Testis (tissue), 3 donors: ENCODE data around the gene ADK. TPM values are rescaled to one million over a fixed set of nuclear protein-coding genes. Genes with fewer than 3 reads are reported as not detected.

Experiments
- DNase-seq: peaks from one replicate; pipeline ENCODE4 v3.0.0-alpha.2; 2019
- H3K27ac ChIP-seq, 2 donors: fragments of 200-600 bp; sonication (generic); one replicate each; pipeline ENCODE4 v1.5.1; 2019
- H3K27me3 ChIP-seq: fragments of 200-600 bp; sonication (generic); one replicate; pipeline ENCODE4 v1.5.1; 2019
- H3K36me3 ChIP-seq: fragments of 200-600 bp; sonication (generic); one replicate; pipeline ENCODE4 v1.5.1; 2017; ENCODE audit warnings: low read depth; ENCODE audit errors: missing control alignments
- H3K4me1 ChIP-seq: fragments of 200-600 bp; sonication (generic); one replicate; pipeline ENCODE4 v1.5.1; 2019
- H3K4me3 ChIP-seq, 2 donors: fragments of 200-600 bp; sonication (generic); one replicate each; pipeline ENCODE4 v1.5.1; 2017 to 2019
- H3K9me3 ChIP-seq: fragments of 200-600 bp; sonication (generic); one replicate; pipeline ENCODE4 v1.5.1; 2017
- CTCF ChIP-seq, 3 experiments: fragments of 450-650 bp in 2 of 3; fragments of 200-600 bp in 1 of 3; sonication (generic) in 1 of 3; IDR thresholded peaks; one replicate each; pipeline ENCODE4 v1.5.1; 2016 to 2019; ENCODE audit warnings: antibody characterized with exemption in 3 of 3, mild to moderate bottlenecking in 2 of 3, moderate library complexity in 1 of 3
- POLR2A ChIP-seq: fragments of 450-650 bp; IDR thresholded peaks from one replicate; pipeline ENCODE4 v1.6.1; 2017; ENCODE audit warnings: antibody characterized with exemption, mild to moderate bottlenecking, moderate library complexity
- WGBS, 2 donors: methylation state at CpG; one replicate each; pipeline ENCODE4 v1.1.5; 2018; 5-methylcytosine and 5-hydroxymethylcytosine counted together
- intact Hi-C: fragments of 100-400 bp; cut with DNase I; formaldehyde crosslinking; loops from one replicate; pipeline ENCODE4 v1.15.1; 2023; ENCODE audit warnings: low total_unique reads
- polyA plus RNA-seq: library from polyadenylated mRNA; stranded (reverse); fragments of 350-450 nt; fragmentation: Illumina TruSeq; extraction: RNeasy Lipid Tissue Mini Kit (QIAGEN cat#74804); gene quantifications from one replicate; pipeline ENCODE4 v1.2.3, GENCODE V29; 2014; ENCODE audit warnings: low read depth, low replicate concordance; ENCODE audit not compliant: insufficient read depth
- total RNA-seq, 2 donors: library from RNA; depleted of rRNA; stranded (reverse); fragments of >200 nt; gene quantifications; one replicate each; pipeline ENCODE4 v1.2.3, GENCODE V29; 2016

The ADK gene
- total and polyA plus RNA-seq, 3 donors from 2014 or later, result 23.3 to 61.8 (median 55.3) TPM

GRCh38 chr10:74400186-74400585, 249.2 kb downstream of the ADK start:
- Histone ChIP-seq H3K27me3 (no peaks in the 10 kb centered on the region), H3K36me3 (no peaks in the 10 kb centered on the region), H3K4me3 (no peak overlapping the region), H3K9me3 (no peaks in the 10 kb centered on the region), H3K4me1 (no peaks in the 10 kb centered on the region), H3K27ac (no peak overlapping the region)
- WGBS, 2 donors, result 93 to 94% methylated on average over 3 of the region's 3 CpGs
- DNase-seq, result no peak
- no peak for TF ChIP-seq POLR2A
- TF ChIP-seq CTCF (IDR thresholded peaks at IDR 0.05), result no peak
- intact Hi-C loops, result no loop called here

DNA sequence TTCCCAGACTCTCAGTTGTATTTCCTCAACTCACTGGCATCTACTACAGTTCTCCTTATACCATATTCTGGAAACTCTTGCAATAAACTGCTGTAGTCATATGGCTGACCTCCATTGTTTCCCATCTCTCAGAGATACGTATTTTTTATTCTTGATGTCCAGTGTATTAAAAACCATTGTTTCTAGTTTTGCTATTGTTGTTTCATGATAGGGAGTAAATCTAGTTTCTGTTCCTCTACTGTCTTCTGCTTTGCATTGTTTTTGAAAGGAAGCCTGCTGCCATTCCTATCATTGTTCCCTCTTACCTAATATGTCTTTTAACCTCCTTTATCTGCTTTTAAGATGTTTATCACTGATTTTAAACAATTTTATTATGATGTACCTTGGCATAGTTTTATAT, 255.0 kb downstream of the ADK start:
- Histone ChIP-seq H3K36me3 (no peaks in the 10 kb centered on the region), H3K4me1 (no peaks in the 10 kb centered on the region), H3K9me3 (no peaks in the 10 kb centered on the region), H3K4me3 (no peak overlapping the region), H3K27ac (no peak overlapping the region), H3K27me3 (no peaks in the 10 kb centered on the region)
- intact Hi-C loops, result no loop called here
- TF ChIP-seq CTCF (IDR thresholded peaks at IDR 0.05) (no peak), POLR2A (no peak)
- no peak for DNase-seq
- WGBS, 2 donors, result 74 to 75% methylated on average over 1 of the region's 1 CpG

- Histone ChIP-seq H3K36me3 (no peaks in the 10 kb centered on the region), H3K27ac (no peak overlapping the region), H3K4me1 (peaks cover 4% of the 10 kb centered on the region), H3K27me3 (no peaks in the 10 kb centered on the region), H3K9me3 (no peaks in the 10 kb centered on the region), H3K4me3 (no peak overlapping the region)
- no peak for TF ChIP-seq POLR2A
- TF ChIP-seq CTCF (IDR thresholded peaks at IDR 0.05), result no peak
- intact Hi-C loops, result no loop called here
- DNase-seq, result no peak
Observed at GRCh38 chr10:74415146-74415839, 264.3 kb downstream of the ADK start.

- no peak for TF ChIP-seq POLR2A
- no peak for TF ChIP-seq CTCF (IDR thresholded peaks at IDR 0.05)
- no peaks in the 10 kb centered on the region for H3K9me3 ChIP-seq
- no peak overlapping the region for H3K27ac ChIP-seq
- no peaks in the 10 kb centered on the region for H3K27me3 ChIP-seq
- H3K4me1 ChIP-seq, result peaks cover 4% of the 10 kb centered on the region
- intact Hi-C loops, result no loop called here
- H3K4me3 ChIP-seq, result no peak overlapping the region
- WGBS, 2 donors, result 78 to 100% methylated on average over 1 of the region's 1 CpG
- no peak for DNase-seq
- no peaks in the 10 kb centered on the region for H3K36me3 ChIP-seq
Observed at GRCh38 chr10:74417397-74417796, 266.4 kb downstream of the ADK start.

DNA sequence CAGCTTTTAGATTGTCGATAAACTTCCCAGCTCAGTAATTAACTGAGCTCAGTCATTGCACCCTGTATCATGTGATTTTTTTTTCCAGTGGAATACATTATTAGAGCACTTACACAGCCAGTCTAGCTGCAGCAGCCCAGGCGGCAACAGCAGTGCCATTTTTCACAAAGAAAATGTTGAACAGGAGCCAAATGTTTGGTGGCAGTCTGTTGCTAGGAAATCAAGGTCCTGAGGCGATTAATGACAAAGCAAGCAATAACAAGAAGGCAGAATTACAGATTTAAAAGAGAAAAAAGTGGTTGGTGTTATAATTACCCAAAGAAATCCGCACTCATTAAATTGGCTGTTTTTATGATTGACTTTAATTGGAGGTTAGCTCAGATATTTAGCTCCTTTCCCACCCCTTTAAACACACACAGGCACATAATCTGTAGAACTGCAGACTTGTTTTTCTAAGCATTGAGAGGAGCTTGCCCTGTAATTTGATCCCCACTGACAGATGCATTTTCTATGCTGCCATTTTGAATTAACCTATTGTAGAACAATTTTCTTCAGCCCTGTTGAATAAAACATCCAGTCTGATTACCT, 267.4 kb downstream of the ADK start:
- H3K4me3 ChIP-seq, result no peak overlapping the region
- peaks cover 4% of the 10 kb centered on the region for H3K4me1 ChIP-seq
- peak; percentile 56 for DNase-seq
- H3K27me3 ChIP-seq, result no peaks in the 10 kb centered on the region
- H3K9me3 ChIP-seq, result no peaks in the 10 kb centered on the region
- WGBS, 2 donors, result 46 to 55% methylated on average over 4 of the region's 4 CpGs
- H3K36me3 ChIP-seq, result no peaks in the 10 kb centered on the region
- no peak overlapping the region for H3K27ac ChIP-seq
- TF ChIP-seq CTCF (IDR thresholded peaks at IDR 0.05) (no peak), POLR2A (no peak)
- intact Hi-C loops, result no loop called here
